ENCODE results near the gene HS3ST4.

DNA sequence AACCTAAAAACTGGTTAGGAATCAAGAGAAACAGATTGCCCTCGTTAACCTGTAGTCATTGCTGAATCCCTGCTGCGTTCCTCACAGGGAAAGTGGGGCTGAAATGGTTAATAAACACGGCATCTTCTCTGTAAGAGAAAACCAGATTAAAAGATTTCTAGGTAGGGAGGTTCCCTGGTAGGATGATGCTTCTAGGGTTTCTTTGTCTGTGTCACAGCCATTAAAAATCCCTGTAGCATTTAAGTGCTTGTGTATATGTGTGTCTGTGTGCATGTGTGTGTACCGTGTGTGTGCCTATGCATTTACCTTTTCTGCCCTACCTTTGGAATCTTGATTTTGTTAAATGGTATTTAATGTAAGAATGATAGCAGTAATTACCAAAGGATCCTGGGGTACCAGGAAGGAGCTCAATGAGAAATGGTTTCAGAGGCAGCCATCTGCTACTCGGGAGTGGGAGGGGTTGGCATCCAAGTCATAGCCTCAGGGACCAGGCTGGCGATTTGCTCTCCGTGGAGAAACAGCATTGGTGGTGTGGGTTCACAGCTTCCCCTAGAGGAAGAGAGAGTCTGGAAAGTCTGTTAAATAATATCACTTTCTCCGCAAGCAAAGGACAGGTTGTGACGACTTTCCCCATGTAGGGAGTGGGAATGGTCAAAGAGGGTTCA lies 177.1 kb downstream of the HS3ST4 start:
- TF ChIP-seq, protein P1, sequence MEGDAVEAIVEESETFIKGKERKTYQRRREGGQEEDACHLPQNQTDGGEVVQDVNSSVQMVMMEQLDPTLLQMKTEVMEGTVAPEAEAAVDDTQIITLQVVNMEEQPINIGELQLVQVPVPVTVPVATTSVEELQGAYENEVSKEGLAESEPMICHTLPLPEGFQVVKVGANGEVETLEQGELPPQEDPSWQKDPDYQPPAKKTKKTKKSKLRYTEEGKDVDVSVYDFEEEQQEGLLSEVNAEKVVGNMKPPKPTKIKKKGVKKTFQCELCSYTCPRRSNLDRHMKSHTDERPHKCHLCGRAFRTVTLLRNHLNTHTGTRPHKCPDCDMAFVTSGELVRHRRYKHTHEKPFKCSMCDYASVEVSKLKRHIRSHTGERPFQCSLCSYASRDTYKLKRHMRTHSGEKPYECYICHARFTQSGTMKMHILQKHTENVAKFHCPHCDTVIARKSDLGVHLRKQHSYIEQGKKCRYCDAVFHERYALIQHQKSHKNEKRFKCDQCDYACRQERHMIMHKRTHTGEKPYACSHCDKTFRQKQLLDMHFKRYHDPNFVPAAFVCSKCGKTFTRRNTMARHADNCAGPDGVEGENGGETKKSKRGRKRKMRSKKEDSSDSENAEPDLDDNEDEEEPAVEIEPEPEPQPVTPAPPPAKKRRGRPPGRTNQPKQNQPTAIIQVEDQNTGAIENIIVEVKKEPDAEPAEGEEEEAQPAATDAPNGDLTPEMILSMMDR (conservative IDR thresholded peaks at IDR 0.05; ENCODE audit: low read depth in 2 of 2) = no peak
- TF ChIP-seq POLR2AphosphoS5 (IDR thresholded peaks at IDR 0.05; ENCODE audit: low read depth) = no peak
- no peak for TF ChIP-seq EZH2phosphoT487 (IDR thresholded peaks at IDR 0.05; ENCODE audit: unreplicated experiment)
- no peak for TF ChIP-seq CREB1 (CRISPR knock-in tag; IDR thresholded peaks at IDR 0.05; ENCODE audit: low read depth)
- TF ChIP-seq NANOG (IDR thresholded peaks at IDR 0.05; ENCODE audit: borderline replicate concordance) = no peak
- TF ChIP-seq ZNF331 (CRISPR knock-in tag; IDR thresholded peaks at IDR 0.05; ENCODE audit: low read depth) = no peak
- no peak for TF ChIP-seq EZH2 (IDR thresholded peaks at IDR 0.05; ENCODE audit: low read depth, unreplicated experiment)
- TF ChIP-seq REST (IDR thresholded peaks at IDR 0.05; ENCODE audit: unreplicated experiment) = no peak
- TF ChIP-seq JUNB (IDR thresholded peaks at IDR 0.05; ENCODE audit: unreplicated experiment) = no peak
- TF ChIP-seq ETS1 (IDR thresholded peaks at IDR 0.05) = no peak
- TF ChIP-seq STAT1 (IDR thresholded peaks at IDR 0.05; ENCODE audit: unreplicated experiment) = no peak
- no peak for TF ChIP-seq ZNF462 (CRISPR knock-in tag; IDR thresholded peaks at IDR 0.05)
- no peak for TF ChIP-seq ZNF114 (CRISPR knock-in tag; IDR thresholded peaks at IDR 0.05)
